ENCODE data around the gene ABCC4. TPM values are rescaled to one million over a fixed set of nuclear protein-coding genes. Genes with fewer than 3 reads are reported as not detected.

Gene ABCC4
- total RNA-seq, 1 experiment from 2014 or later, result 26.3 TPM

GRCh38 chr13:95296326-95296925 lies 4.8 kb downstream of the ABCC4 start:
- TF ChIP-seq YY1 (IDR thresholded peaks at IDR 0.05; ENCODE audit: extremely low read depth, insufficient replicate concordance, low read depth, low read length) (peak; percentile 29), CTCF (IDR thresholded peaks at IDR 0.05 in 2 of 3, conservative IDR thresholded peaks at IDR 0.05 in 1 of 3; ENCODE audit: borderline replicate concordance in 1 of 3, insufficient read depth in 1 of 3, low read depth in 2 of 3, low read length in 2 of 3) (peak in 2 of 3 experiments; percentile 80 to 88; a peak in 4 of 6 replicates), ZBTB33 (IDR thresholded peaks at IDR 0.05; ENCODE audit: extremely low read depth, insufficient replicate concordance, low read length) (no peak)
- intact Hi-C loops (cut with micrococcal nuclease), result loop anchor here (1.0 to 10.0 kb wide), 5 partner anchors 39 to 178 kb away; no protein-coding TSS in a partner anchor
- Histone ChIP-seq H4K20me1 (ENCODE audit: insufficient read depth) (no peaks in the 10 kb centered on the region), H3K9me3 (ENCODE audit: control insufficient read depth in 1 of 2, insufficient read depth in 1 of 2, low read depth in 1 of 2, low read length in 2 of 2) (no peaks in the 10 kb centered on the region), H3K36me3 (ENCODE audit: control insufficient read depth in 1 of 2, insufficient read depth in 2 of 2, low read length in 2 of 2) (0 out of 4 replicates have a peak, but pooled peaks cover 0 to 4% of the 10 kb centered on the region in 2 experiments), H3K4me3 (replicated peaks in 1 of 2; ENCODE audit: low read depth in 1 of 2, low read length in 2 of 2) (no peak overlapping the region), H3K9ac (ENCODE audit: low read length) (no peak overlapping the region), H2AFZ (ENCODE audit: low read depth, low read length, poor library complexity, severe bottlenecking) (no peak overlapping the region), H3K4me2 (ENCODE audit: low read length) (no peak overlapping the region), H3K27ac (ENCODE audit: low read depth, low read length) (no peak overlapping the region), H3K9me2 (ENCODE audit: insufficient read depth) (no peaks in the 10 kb centered on the region), H3K79me2 (ENCODE audit: insufficient read depth, low read length) (peaks cover 91% of the 10 kb centered on the region), H3K27me3 (ENCODE audit: insufficient read depth, low read length) (no peaks in the 10 kb centered on the region), H3K4me1 (ENCODE audit: control insufficient read depth in 1 of 2, insufficient read depth in 2 of 2, low read length in 2 of 2) (peaks cover 27 to 42% of the 10 kb centered on the region in 2 experiments)
- DNase-seq (ENCODE audit: low read depth, low spot score) (peak; percentile 21), ATAC-seq (peak; percentile 52)
- ChIA-PET CTCF (interaction anchor here (0.7 to 3.0 kb wide), 17 partner anchors 8 to 1671 kb away, joined by 3 to 30 read pairs (median 4); no protein-coding TSS in a partner anchor), POLR2A (no interaction called here), RAD21 (ENCODE audit: low non-redundant PET in 1 of 2, low total read pairs in 2 of 2, uncharacterized antibody in 2 of 2, unreplicated experiment in 2 of 2) (interaction anchor here (1.2 to 1.9 kb wide), 3 partner anchors 84 to 108 kb away, joined by 4 to 11 read pairs (median 6); no protein-coding TSS in a partner anchor)
- BruUV-seq (replicated peaks), result no TSS peak
